Measurements from ENCODE around the gene MCUR1. TPM values are rescaled to one million over a fixed set of nuclear protein-coding genes. Genes with fewer than 3 reads are reported as not detected.
"Not testable (repeated sequence)": the region's sequence is repeated elsewhere in the genome, so short reads cannot be mapped to it uniquely, and the experiment has no call there.

MCUR1 gene
- total RNA-seq, 2 donors from 2014 or later, result 33.8 to 38.6 TPM

GRCh38 chr6:13838616-13839015 is 24.3 kb upstream of the MCUR1 start:
- Mint-ChIP-seq H3K36me3 (ENCODE audit: low read depth) (no peaks in the 10 kb centered on the region), H3K27me3 (ENCODE audit: insufficient read depth) (no peaks in the 10 kb centered on the region), H3K27ac (no peak overlapping the region), H3K4me1 (peaks cover 9% of the 10 kb centered on the region), H3K9me3 (no peaks in the 10 kb centered on the region), H3K4me3 (no peak overlapping the region)
- Histone ChIP-seq H3K27me3 (ENCODE audit: control insufficient read depth, insufficient read depth, low read length, poor library complexity, severe bottlenecking) (no peaks in the 10 kb centered on the region), H3K4me3 (ENCODE audit: low read length) (no peak overlapping the region), H3K4me1 (ENCODE audit: control insufficient read depth, insufficient read depth, low read length) (no peaks in the 10 kb centered on the region), H3K9me3 (ENCODE audit: control insufficient read depth, low read length) (no peaks in the 10 kb centered on the region), H3K9ac (ENCODE audit: extremely low read depth, low read length, poor library complexity, severe bottlenecking) (no peak overlapping the region), H3K27ac (ENCODE audit: low read depth, low read length) (no peak overlapping the region), H3K36me3 (ENCODE audit: control insufficient read depth, insufficient read depth, low read length) (no peaks in the 10 kb centered on the region)
- TF ChIP-seq, protein P1, sequence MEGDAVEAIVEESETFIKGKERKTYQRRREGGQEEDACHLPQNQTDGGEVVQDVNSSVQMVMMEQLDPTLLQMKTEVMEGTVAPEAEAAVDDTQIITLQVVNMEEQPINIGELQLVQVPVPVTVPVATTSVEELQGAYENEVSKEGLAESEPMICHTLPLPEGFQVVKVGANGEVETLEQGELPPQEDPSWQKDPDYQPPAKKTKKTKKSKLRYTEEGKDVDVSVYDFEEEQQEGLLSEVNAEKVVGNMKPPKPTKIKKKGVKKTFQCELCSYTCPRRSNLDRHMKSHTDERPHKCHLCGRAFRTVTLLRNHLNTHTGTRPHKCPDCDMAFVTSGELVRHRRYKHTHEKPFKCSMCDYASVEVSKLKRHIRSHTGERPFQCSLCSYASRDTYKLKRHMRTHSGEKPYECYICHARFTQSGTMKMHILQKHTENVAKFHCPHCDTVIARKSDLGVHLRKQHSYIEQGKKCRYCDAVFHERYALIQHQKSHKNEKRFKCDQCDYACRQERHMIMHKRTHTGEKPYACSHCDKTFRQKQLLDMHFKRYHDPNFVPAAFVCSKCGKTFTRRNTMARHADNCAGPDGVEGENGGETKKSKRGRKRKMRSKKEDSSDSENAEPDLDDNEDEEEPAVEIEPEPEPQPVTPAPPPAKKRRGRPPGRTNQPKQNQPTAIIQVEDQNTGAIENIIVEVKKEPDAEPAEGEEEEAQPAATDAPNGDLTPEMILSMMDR (conservative IDR thresholded peaks at IDR 0.05), result no peak
- 92 to 100% methylated on average over 3 of the region's 3 CpGs for WGBS, 2 experiments (ENCODE audit: insufficient coverage in 1 of 2, insufficient read length in 1 of 2)
- no peak for DNase-seq

- TF ChIP-seq, protein P1 (conservative IDR thresholded peaks at IDR 0.05), result no peak
- no peaks in the 10 kb centered on the region for H3K9me3 ChIP-seq (ENCODE audit: control insufficient read depth, low read length)
- Mint-ChIP-seq H3K4me1 (no peaks in the 10 kb centered on the region), H3K27ac (no peak overlapping the region), H3K9me3 (no peaks in the 10 kb centered on the region), H3K36me3 (ENCODE audit: low read depth) (no peaks in the 10 kb centered on the region), H3K27me3 (ENCODE audit: insufficient read depth) (peaks cover 2% of the 10 kb centered on the region), H3K4me3 (no peak overlapping the region)
- H3K4me1 ChIP-seq (ENCODE audit: control insufficient read depth, insufficient read depth, low read length), result no peaks in the 10 kb centered on the region
- H3K9ac ChIP-seq (ENCODE audit: extremely low read depth, low read length, poor library complexity, severe bottlenecking), result no peak overlapping the region
- H3K36me3 ChIP-seq (ENCODE audit: control insufficient read depth, insufficient read depth, low read length), result no peaks in the 10 kb centered on the region
- no peaks in the 10 kb centered on the region for H3K27me3 ChIP-seq (ENCODE audit: control insufficient read depth, insufficient read depth, low read length, poor library complexity, severe bottlenecking)
- 94 to 95% methylated on average over 4 to 5 of the region's 5 CpGs for WGBS, 2 experiments (ENCODE audit: insufficient coverage in 1 of 2, insufficient read length in 1 of 2)
- no peak overlapping the region for H3K27ac ChIP-seq (ENCODE audit: low read depth, low read length)
- no peak overlapping the region for H3K4me3 ChIP-seq (ENCODE audit: low read length)
- no peak for DNase-seq
These were observed 21.8 kb upstream of the MCUR1 start for GRCh38 chr6:13836170-13836569.

- Histone ChIP-seq H3K9ac (ENCODE audit: extremely low read depth, low read length, poor library complexity, severe bottlenecking) (no peak overlapping the region), H3K27me3 (ENCODE audit: control insufficient read depth, insufficient read depth, low read length, poor library complexity, severe bottlenecking) (no peaks in the 10 kb centered on the region), H3K36me3 (ENCODE audit: control insufficient read depth, insufficient read depth, low read length) (no peaks in the 10 kb centered on the region), H3K4me1 (ENCODE audit: control insufficient read depth, insufficient read depth, low read length) (no peaks in the 10 kb centered on the region), H3K9me3 (ENCODE audit: control insufficient read depth, low read length) (peaks cover 8% of the 10 kb centered on the region), H3K27ac (ENCODE audit: low read depth, low read length) (no peak overlapping the region), H3K4me3 (ENCODE audit: low read length) (no peak overlapping the region)
- no peak overlapping the region for H3K4me3 Mint-ChIP-seq
- peaks cover 2% of the 10 kb centered on the region for H3K27me3 Mint-ChIP-seq (ENCODE audit: insufficient read depth)
- no peaks in the 10 kb centered on the region for H3K36me3 Mint-ChIP-seq (ENCODE audit: low read depth)
- H3K4me1 Mint-ChIP-seq, result no peaks in the 10 kb centered on the region
- H3K9me3 Mint-ChIP-seq, result peaks cover 10% of the 10 kb centered on the region
- TF ChIP-seq, protein P1 (conservative IDR thresholded peaks at IDR 0.05), result no peak
- 38 to 70% methylated on average over 1 of the region's 1 CpG for WGBS, 2 experiments (ENCODE audit: insufficient coverage in 1 of 2, insufficient read length in 1 of 2)
- no peak overlapping the region for H3K27ac Mint-ChIP-seq
- DNase-seq, result no peak
These were observed 20.4 kb upstream of the MCUR1 start for GRCh38 chr6:13834790-13835189.

- H3K4me3 Mint-ChIP-seq; H3K4me1 ChIP-seq (ENCODE audit: control insufficient read depth, insufficient read depth, low read length); H3K4me3 ChIP-seq (ENCODE audit: low read length); H3K27me3 Mint-ChIP-seq (ENCODE audit: insufficient read depth); H3K9ac ChIP-seq (ENCODE audit: extremely low read depth, low read length, poor library complexity, severe bottlenecking); DNase-seq; H3K36me3 ChIP-seq (ENCODE audit: control insufficient read depth, insufficient read depth, low read length); H3K36me3 Mint-ChIP-seq (ENCODE audit: low read depth); H3K4me1 Mint-ChIP-seq; H3K27me3 ChIP-seq (ENCODE audit: control insufficient read depth, insufficient read depth, low read length, poor library complexity, severe bottlenecking); H3K27ac Mint-ChIP-seq; H3K27ac ChIP-seq (ENCODE audit: low read depth, low read length): not testable (repeated sequence)
- 83 to 85% methylated on average over 2 to 5 of the region's 5 CpGs for WGBS, 2 experiments (ENCODE audit: insufficient coverage in 1 of 2, insufficient read length in 1 of 2)
- H3K9me3 ChIP-seq (ENCODE audit: control insufficient read depth, low read length), result peaks cover 15% of the 10 kb centered on the region
- peaks cover 18% of the 10 kb centered on the region for H3K9me3 Mint-ChIP-seq
These were observed 19.7 kb upstream of the MCUR1 start for GRCh38 chr6:13834018-13834417.

Data from endodermal cell (in vitro differentiated cells).